Activated T-helper 1 cell treated with anti-CD3 and anti-CD28 coated beads, Interleukin-12 subunit alpha, Interleukin-12 subunit beta, Interleukin-2, Interleukin-4 antibody, amounts not matched to agents 30 ng/mL and 10 ng/mL and 1 ng/mL, durations not matched to agents 14 hours and 24 hours and 36 hours (primary cell): Measurements from ENCODE around the gene IL17A. TPM values are rescaled to one million over a fixed set of nuclear protein-coding genes. Genes with fewer than 3 reads are reported as not detected.
"Not testable (repeated sequence)": the region's sequence is repeated elsewhere in the genome, so short reads cannot be mapped to it uniquely, and the experiment has no call there.

Experiments used
- DNase-seq: peaks from one replicate; pipeline ENCODE4 v3.0.0; 2021; ENCODE audit warnings: low spot score
- H3K27ac Mint-ChIP-seq: one replicate; pipeline ENCODE4 v1.8.0; 2021; ENCODE audit warnings: mild to moderate bottlenecking, mixed read lengths
- H3K27me3 Mint-ChIP-seq: one replicate; pipeline ENCODE4 v1.8.0; 2022; ENCODE audit warnings: mild to moderate bottlenecking, moderate library complexity, mixed read lengths; ENCODE audit not compliant: insufficient read depth
- H3K36me3 Mint-ChIP-seq: one replicate; pipeline ENCODE4 v1.8.0; 2021; ENCODE audit warnings: low read depth, mixed read lengths
- H3K4me1 Mint-ChIP-seq: one replicate; pipeline ENCODE4 v1.8.0; 2021; ENCODE audit warnings: low read depth, mixed read lengths
- H3K4me3 Mint-ChIP-seq: one replicate; pipeline ENCODE4 v1.8.0; 2021; ENCODE audit warnings: mild to moderate bottlenecking, moderate library complexity, mixed read lengths
- H3K9me3 Mint-ChIP-seq: one replicate; pipeline ENCODE4 v1.8.0; 2021; ENCODE audit warnings: mixed read lengths
- intact Hi-C: fragments of 100-400 bp; cut with micrococcal nuclease; formaldehyde crosslinking; loops from one replicate; pipeline ENCODE4 v1.15.1; 2024
- total RNA-seq: library from RNA; stranded (reverse); gene quantifications from 2 replicates; pipeline ENCODE4 v1.2.3, GENCODE V29; 2022

IL17A gene
- total RNA-seq, 1 donor from 2014 or later, result not detected

- H3K27ac Mint-ChIP-seq, result no peak overlapping the region
- no peak for DNase-seq
- H3K27me3 Mint-ChIP-seq, result peaks cover 32% of the 10 kb centered on the region
- H3K36me3 Mint-ChIP-seq, result no peaks in the 10 kb centered on the region
- intact Hi-C loops, result no loop called here
- H3K9me3 Mint-ChIP-seq, result peaks cover 4% of the 10 kb centered on the region
- H3K4me1 Mint-ChIP-seq, result peaks cover 28% of the 10 kb centered on the region
- no peak overlapping the region for H3K4me3 Mint-ChIP-seq
Measured at GRCh38 chr6:52154381-52154780, 31.8 kb upstream of the IL17A start.

GRCh38 chr6:52155791-52156576 is 30.2 kb upstream of the IL17A start:
- peaks cover 22% of the 10 kb centered on the region for H3K27me3 Mint-ChIP-seq
- H3K9me3 Mint-ChIP-seq, result peaks cover 14% of the 10 kb centered on the region
- no peak overlapping the region for H3K4me3 Mint-ChIP-seq
- H3K4me1 Mint-ChIP-seq, result peaks cover 38% of the 10 kb centered on the region
- DNase-seq, result no peak
- peaks cover 2% of the 10 kb centered on the region for H3K36me3 Mint-ChIP-seq
- H3K27ac Mint-ChIP-seq, result no peak overlapping the region
- intact Hi-C loops, result no loop called here

- DNase-seq, result no peak
- peaks cover 2% of the 10 kb centered on the region for H3K36me3 Mint-ChIP-seq
- H3K27me3 Mint-ChIP-seq, result peaks cover 22% of the 10 kb centered on the region
- intact Hi-C loops, result loop anchor here (1.0 kb wide), 1 partner anchor 70 kb away; no protein-coding TSS in a partner anchor
- H3K9me3 Mint-ChIP-seq, result peaks cover 24% of the 10 kb centered on the region
- H3K27ac Mint-ChIP-seq, result peak overlapping the region; percentile 71
- H3K4me3 Mint-ChIP-seq, result no peak overlapping the region
- peaks cover 52% of the 10 kb centered on the region for H3K4me1 Mint-ChIP-seq
Measured at GRCh38 chr6:52157301-52157941, 28.8 kb upstream of the IL17A start.

- peaks cover 57% of the 10 kb centered on the region for H3K4me1 Mint-ChIP-seq
- H3K27me3 Mint-ChIP-seq, result peaks cover 31% of the 10 kb centered on the region
- H3K27ac Mint-ChIP-seq, result peak overlapping the region; percentile 69
- DNase-seq, result no peak
- no peak overlapping the region for H3K4me3 Mint-ChIP-seq
- intact Hi-C loops, result no loop called here
- peaks cover 2% of the 10 kb centered on the region for H3K36me3 Mint-ChIP-seq
- H3K9me3 Mint-ChIP-seq, result peaks cover 28% of the 10 kb centered on the region
Measured at GRCh38 chr6:52160472-52161104, 25.6 kb upstream of the IL17A start.

- peaks cover 2% of the 10 kb centered on the region for H3K36me3 Mint-ChIP-seq
- H3K27ac Mint-ChIP-seq, result peak overlapping the region; percentile 36
- DNase-seq, result no peak
- H3K4me3 Mint-ChIP-seq, result peak overlapping the region; percentile 11
- intact Hi-C loops, result loop anchor here (1.0 to 2.0 kb wide), 3 partner anchors 93 to 501 kb away; no protein-coding TSS in a partner anchor
- peaks cover 32% of the 10 kb centered on the region for H3K27me3 Mint-ChIP-seq
- peaks cover 28% of the 10 kb centered on the region for H3K9me3 Mint-ChIP-seq
- H3K4me1 Mint-ChIP-seq, result peaks cover 46% of the 10 kb centered on the region
Measured at GRCh38 chr6:52161689-52162438, 24.3 kb upstream of the IL17A start.

GRCh38 chr6:52162940-52163908 is 23.0 kb upstream of the IL17A start:
- Mint-ChIP-seq H3K27me3 (peaks cover 42% of the 10 kb centered on the region), H3K4me1 (peaks cover 32% of the 10 kb centered on the region), H3K27ac (no peak overlapping the region), H3K4me3 (no peak overlapping the region), H3K36me3 (peaks cover 2% of the 10 kb centered on the region), H3K9me3 (peaks cover 24% of the 10 kb centered on the region)
- no peak for DNase-seq
- intact Hi-C loops, result loop anchor here (1.0 to 2.0 kb wide), 8 partner anchors 64 to 500 kb away; partner anchors contain the start of gene MCM3

GRCh38 chr6:52164319-52165094 is 21.7 kb upstream of the IL17A start:
- peaks cover 3% of the 10 kb centered on the region for H3K36me3 Mint-ChIP-seq
- intact Hi-C loops, result no loop called here
- H3K27me3 Mint-ChIP-seq, result peaks cover 42% of the 10 kb centered on the region
- no peak overlapping the region for H3K27ac Mint-ChIP-seq
- peaks cover 32% of the 10 kb centered on the region for H3K4me1 Mint-ChIP-seq
- H3K4me3 Mint-ChIP-seq, result no peak overlapping the region
- DNase-seq, result no peak
- H3K9me3 Mint-ChIP-seq, result peaks cover 28% of the 10 kb centered on the region

GRCh38 chr6:52167267-52167666 is 18.9 kb upstream of the IL17A start:
- Mint-ChIP-seq H3K36me3 (peaks cover 1% of the 10 kb centered on the region), H3K27me3 (peaks cover 47% of the 10 kb centered on the region), H3K9me3 (peaks cover 9% of the 10 kb centered on the region), H3K4me1 (peaks cover 9% of the 10 kb centered on the region), H3K4me3 (no peak overlapping the region), H3K27ac (no peak overlapping the region)
- intact Hi-C loops, result no loop called here
- DNase-seq, result no peak

GRCh38 chr6:52168351-52168750 is 17.8 kb upstream of the IL17A start:
- H3K36me3 Mint-ChIP-seq, H3K27ac Mint-ChIP-seq, intact Hi-C loops: not testable (repeated sequence)

GRCh38 chr6:52174118-52174517 is 12.1 kb upstream of the IL17A start:
- peaks cover 30% of the 10 kb centered on the region for H3K27me3 Mint-ChIP-seq
- H3K4me1 Mint-ChIP-seq, result no peaks in the 10 kb centered on the region
- no peak overlapping the region for H3K27ac Mint-ChIP-seq
- no peak for DNase-seq
- peaks cover 1% of the 10 kb centered on the region for H3K36me3 Mint-ChIP-seq
- intact Hi-C loops, result no loop called here
- H3K4me3 Mint-ChIP-seq, result no peak overlapping the region
- no peaks in the 10 kb centered on the region for H3K9me3 Mint-ChIP-seq

More at GRCh38 chr6:52168351-52168750, 17.8 kb upstream of the IL17A start:
- H3K4me3 Mint-ChIP-seq, DNase-seq, H3K9me3 Mint-ChIP-seq, H3K4me1 Mint-ChIP-seq: not testable (repeated sequence)
- H3K27me3 Mint-ChIP-seq, result peaks cover 47% of the 10 kb centered on the region

- Mint-ChIP-seq H3K27me3 (peaks cover 45% of the 10 kb centered on the region), H3K36me3 (no peaks in the 10 kb centered on the region), H3K4me3 (no peak overlapping the region), H3K9me3 (no peaks in the 10 kb centered on the region), H3K4me1 (no peaks in the 10 kb centered on the region), H3K27ac (no peak overlapping the region)
- DNase-seq, result no peak
- intact Hi-C loops, result no loop called here
Measured at GRCh38 chr6:52176550-52176949, 9.6 kb upstream of the IL17A start.
